ENCODE measurements around the gene PGLYRP3. TPM values are rescaled to one million over a fixed set of nuclear protein-coding genes. Genes with fewer than 3 reads are reported as not detected.

PGLYRP3 gene
- total RNA-seq, 2 experiments from 2014 or later, result not detected

GRCh38 chr1:153337980-153338853 lies 25.5 kb upstream of the PGLYRP3 start:
- Mint-ChIP-seq H3K27ac (no peak overlapping the region), H3K4me3 (no peak overlapping the region), H3K9me3 (no peaks in the 10 kb centered on the region), H3K36me3 (ENCODE audit: low read depth) (no peaks in the 10 kb centered on the region), H3K27me3 (no peaks in the 10 kb centered on the region), H3K4me1 (ENCODE audit: low read depth) (peaks cover 58% of the 10 kb centered on the region)
- Histone ChIP-seq H3K36me3 (ENCODE audit: insufficient read depth, low read length) (no peaks in the 10 kb centered on the region), H3K4me1 (ENCODE audit: insufficient read depth, low read length) (peaks cover 8% of the 10 kb centered on the region), H3K27ac (ENCODE audit: low read depth in 1 of 2, low read length in 2 of 2) (no peak overlapping the region), H3K27me3 (ENCODE audit: control insufficient read depth in 1 of 2, insufficient read depth in 2 of 2, low read length in 2 of 2) (peaks cover 0 to 4% of the 10 kb centered on the region in 2 experiments), H3K9me3 (ENCODE audit: control insufficient read depth in 1 of 2, insufficient read depth in 1 of 2, low read length in 2 of 2) (no peaks in the 10 kb centered on the region), H3K4me3 (ENCODE audit: low read length) (no peak overlapping the region)
- ATAC-seq (ENCODE audit: poor library complexity) (no peak), DNase-seq (no peak)
- TF ChIP-seq CTCF (IDR thresholded peaks at IDR 0.05), result no peak
- CTCF ChIA-PET, result no interaction called here
- intact Hi-C loops (cut with DNase I, micrococcal nuclease), result no loop called here
- POLR2A ChIA-PET, result no interaction called here

- intact Hi-C loops (cut with DNase I, micrococcal nuclease), result no loop called here
Measured at GRCh38 chr1:153336650-153337049, 23.9 kb upstream of the PGLYRP3 start.

GRCh38 chr1:153333902-153334301 lies 21.1 kb upstream of the PGLYRP3 start:
- no peak overlapping the region for H3K4me3 ChIP-seq (ENCODE audit: low read length)
- intact Hi-C loops (cut with DNase I, micrococcal nuclease), result no loop called here
- H3K4me1 Mint-ChIP-seq (ENCODE audit: low read depth), result peaks cover 24% of the 10 kb centered on the region
- ATAC-seq (ENCODE audit: poor library complexity) (no peak), DNase-seq (no peak)
- TF ChIP-seq CTCF (IDR thresholded peaks at IDR 0.05), result no peak
- no peak overlapping the region for H3K4me3 Mint-ChIP-seq
- ChIA-PET CTCF (no interaction called here), POLR2A (no interaction called here)
- H3K9me3 Mint-ChIP-seq, result peaks cover 7% of the 10 kb centered on the region
- no peaks in the 10 kb centered on the region for H3K4me1 ChIP-seq (ENCODE audit: insufficient read depth, low read length)
- peaks cover 9% of the 10 kb centered on the region for H3K27me3 Mint-ChIP-seq
- H3K27ac Mint-ChIP-seq, result no peak overlapping the region
- peaks cover 0 to 10% of the 10 kb centered on the region in 2 experiments for H3K27me3 ChIP-seq (ENCODE audit: control insufficient read depth in 1 of 2, insufficient read depth in 2 of 2, low read length in 2 of 2)
- H3K36me3 Mint-ChIP-seq (ENCODE audit: low read depth), result no peaks in the 10 kb centered on the region
- H3K36me3 ChIP-seq (ENCODE audit: insufficient read depth, low read length), result no peaks in the 10 kb centered on the region
- H3K27ac ChIP-seq (ENCODE audit: low read depth in 1 of 2, low read length in 2 of 2), result no peak overlapping the region
- peaks cover 8 to 15% of the 10 kb centered on the region in 2 experiments for H3K9me3 ChIP-seq (ENCODE audit: control insufficient read depth in 1 of 2, insufficient read depth in 1 of 2, low read length in 2 of 2)

More at GRCh38 chr1:153336650-153337049, 23.9 kb upstream of the PGLYRP3 start:
- Histone ChIP-seq H3K4me1 (ENCODE audit: insufficient read depth, low read length) (peaks cover 8% of the 10 kb centered on the region), H3K27me3 (ENCODE audit: control insufficient read depth in 1 of 2, insufficient read depth in 2 of 2, low read length in 2 of 2) (no peaks in the 10 kb centered on the region), H3K9me3 (ENCODE audit: control insufficient read depth in 1 of 2, insufficient read depth in 1 of 2, low read length in 2 of 2) (peaks cover 0 to 2% of the 10 kb centered on the region in 2 experiments), H3K36me3 (ENCODE audit: insufficient read depth, low read length) (no peaks in the 10 kb centered on the region), H3K27ac (ENCODE audit: low read depth in 1 of 2, low read length in 2 of 2) (no peak overlapping the region), H3K4me3 (ENCODE audit: low read length) (no peak overlapping the region)
- no peaks in the 10 kb centered on the region for H3K9me3 Mint-ChIP-seq
- ATAC-seq (ENCODE audit: poor library complexity) (no peak), DNase-seq (no peak)
- TF ChIP-seq CTCF (IDR thresholded peaks at IDR 0.05), result no peak
- H3K4me3 Mint-ChIP-seq, result no peak overlapping the region
- peaks cover 48% of the 10 kb centered on the region for H3K4me1 Mint-ChIP-seq (ENCODE audit: low read depth)
- no peaks in the 10 kb centered on the region for H3K27me3 Mint-ChIP-seq
- POLR2A ChIA-PET, result no interaction called here
- CTCF ChIA-PET, result no interaction called here
- H3K27ac Mint-ChIP-seq, result no peak overlapping the region
- H3K36me3 Mint-ChIP-seq (ENCODE audit: low read depth), result no peaks in the 10 kb centered on the region

All from CD4-positive, alpha-beta T cell (primary cell).